Measurements from ENCODE around the gene NVL. TPM values are rescaled to one million over a fixed set of nuclear protein-coding genes. Genes with fewer than 3 reads are reported as not detected.

Gene NVL
- total RNA-seq, 1 experiment from 2014 or later: 41.5 TPM

DNA sequence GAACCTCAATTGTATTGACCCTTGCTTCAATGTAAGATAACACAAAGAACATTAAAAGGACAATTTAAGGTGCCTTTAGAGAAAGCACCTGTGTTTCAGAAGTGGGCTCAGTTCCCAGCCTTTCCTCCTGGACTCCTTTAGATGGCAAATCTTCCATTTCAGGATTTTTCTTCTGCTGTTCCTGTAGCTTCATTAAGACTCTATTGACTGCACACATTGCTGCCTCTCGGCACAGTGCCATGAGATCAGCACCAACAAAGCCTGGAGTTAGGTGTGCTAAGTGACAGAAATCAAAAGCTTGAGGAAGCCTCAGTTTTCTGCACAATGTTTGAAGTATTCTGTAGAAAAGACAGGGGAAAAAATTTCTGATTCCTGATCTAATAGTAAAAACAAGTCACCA lies 40.6 kb downstream of the NVL start:
- DNase-seq (ENCODE audit: extremely low read depth, low read depth): no peak

DNA sequence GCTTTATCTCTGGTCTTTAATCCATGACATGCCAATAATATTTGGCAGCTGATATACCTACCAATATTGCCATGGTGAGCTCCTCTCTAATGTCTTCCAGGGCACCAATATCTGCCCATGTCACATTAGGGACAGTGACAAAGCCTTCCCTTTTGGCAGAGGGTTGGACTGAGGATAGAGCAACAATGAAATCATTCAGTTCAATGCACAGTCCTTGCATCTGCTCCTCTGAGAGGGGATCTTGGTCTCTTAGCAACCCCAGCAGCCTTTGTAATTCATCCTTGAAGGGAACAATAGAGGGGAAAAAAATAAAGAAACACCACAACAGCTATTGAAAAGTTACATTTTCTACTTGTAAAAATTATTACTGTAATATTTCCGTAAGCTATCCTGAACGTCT lies 42.3 kb downstream of the NVL start:
- no peak for DNase-seq (ENCODE audit: extremely low read depth, low read depth)

DNA sequence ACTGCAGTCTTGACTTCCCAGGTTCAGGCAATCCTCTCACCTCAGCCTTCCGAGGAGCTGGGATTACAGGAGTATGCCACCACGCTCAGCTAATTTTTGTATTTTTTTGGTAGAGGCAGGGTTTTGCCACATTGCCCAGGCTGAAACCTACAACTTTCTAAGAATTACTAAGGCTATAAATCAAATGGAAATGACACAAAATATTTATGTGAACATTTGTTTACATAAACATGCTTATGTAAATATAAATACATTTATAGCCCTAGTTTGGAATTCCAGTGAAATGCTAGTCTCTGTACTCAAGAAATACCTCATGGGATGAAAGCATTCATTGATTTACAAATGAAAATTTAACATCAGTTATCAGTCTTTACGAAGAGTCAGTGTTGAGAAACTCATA lies 47.8 kb downstream of the NVL start:
- no peak for DNase-seq (ENCODE audit: extremely low read depth, low read depth)

DNA sequence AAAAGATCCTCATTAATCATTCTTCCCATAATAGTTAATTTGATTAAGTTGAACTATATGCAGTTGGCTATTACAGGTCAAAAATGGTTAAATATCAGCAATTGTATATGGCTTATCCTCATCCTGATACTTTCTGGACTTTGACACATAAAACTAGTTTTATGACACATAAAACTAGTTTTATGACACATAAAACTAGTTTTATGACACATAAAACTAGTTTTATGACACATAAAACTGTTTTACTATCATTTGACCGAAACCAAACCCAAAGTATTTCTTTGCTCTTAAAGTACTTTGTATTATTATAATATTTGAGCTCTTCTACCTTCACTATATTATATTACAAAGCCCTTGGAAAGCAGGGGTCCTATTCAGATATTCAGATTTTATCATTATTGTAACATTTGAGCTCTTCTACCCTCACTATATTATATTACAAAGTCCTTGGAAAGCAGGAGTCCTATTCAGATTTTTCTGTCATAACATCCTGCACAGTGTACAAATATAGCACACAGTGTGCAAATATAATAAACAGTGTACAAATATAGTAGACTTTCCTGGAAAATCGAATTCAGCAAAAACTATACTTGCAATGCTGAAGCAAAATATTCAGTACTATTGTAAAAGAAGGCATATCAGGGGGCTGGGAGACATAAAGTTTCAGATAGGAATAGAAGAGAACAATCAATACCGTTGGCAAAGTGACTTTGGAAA lies 53.0 kb downstream of the NVL start:
- no peak for DNase-seq (ENCODE audit: extremely low read depth, low read depth)

DNA sequence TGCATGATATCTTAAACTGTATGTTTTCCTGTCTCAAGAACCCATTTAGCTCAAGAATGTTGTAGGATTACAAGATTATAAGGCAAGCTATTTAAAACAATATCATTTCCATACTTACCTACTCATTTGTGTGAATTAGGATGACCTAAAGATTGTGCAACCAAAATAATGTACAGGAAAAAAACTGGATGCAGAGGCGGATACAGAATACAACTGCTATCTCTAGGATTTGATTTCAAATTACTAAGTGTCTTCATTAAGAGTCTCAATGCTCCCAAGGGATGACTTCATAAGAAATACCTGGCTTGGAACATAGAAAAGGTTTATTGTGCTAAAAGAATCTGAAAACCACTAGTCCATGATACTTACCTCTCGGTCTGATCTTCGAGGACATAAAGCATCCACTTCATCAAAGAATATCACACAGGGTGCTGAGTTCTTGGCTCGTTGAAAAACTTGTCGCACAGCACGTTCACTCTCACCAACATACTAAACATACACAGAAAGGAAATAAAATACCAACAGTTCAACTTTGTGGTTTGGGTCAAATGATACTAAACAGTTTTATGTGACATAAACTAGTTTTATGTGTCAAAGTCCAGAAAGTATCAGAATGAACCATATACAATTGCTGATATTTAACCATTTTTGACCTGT lies 54.9 kb downstream of the NVL start:
- no peak for DNase-seq (ENCODE audit: extremely low read depth, low read depth)

DNA sequence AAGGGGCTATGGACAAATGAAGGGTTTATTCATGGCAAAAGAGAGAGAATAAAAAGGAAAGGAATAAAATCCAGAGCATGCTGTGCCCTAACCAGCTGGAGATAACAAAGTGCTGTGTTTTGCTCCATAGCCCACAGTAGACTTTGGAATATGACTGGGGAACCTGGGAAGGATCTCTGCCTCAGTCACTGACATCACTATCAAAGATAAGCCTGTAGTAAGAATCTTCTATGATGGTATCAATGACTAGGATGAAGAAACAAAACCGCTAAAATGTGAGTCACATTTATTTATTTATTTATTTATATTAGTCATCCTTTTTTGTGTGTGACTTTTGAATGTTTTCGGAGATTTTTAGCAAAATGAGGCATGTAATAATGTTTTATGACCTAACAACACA lies 56.3 kb downstream of the NVL start:
- peak; percentile 33 for DNase-seq (ENCODE audit: extremely low read depth, low read depth)

DNA sequence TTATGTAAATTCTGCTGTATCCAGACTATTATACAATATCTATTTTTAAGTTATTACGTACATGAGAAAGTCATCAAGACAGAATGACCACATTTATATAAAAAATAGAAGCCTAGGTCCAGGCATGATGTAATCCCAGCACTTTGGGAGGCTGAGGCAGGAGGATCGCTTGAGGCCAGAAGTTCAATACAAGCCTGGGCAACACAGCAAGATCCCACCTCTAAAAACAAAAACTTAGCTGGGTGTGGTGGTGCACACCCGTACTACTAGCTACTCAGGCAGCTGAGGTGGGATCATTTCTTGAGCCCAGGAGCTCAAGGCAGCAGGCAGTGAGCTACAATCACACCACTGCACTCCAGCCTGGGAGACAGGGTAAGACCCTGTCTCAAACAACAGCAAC lies 58.9 kb downstream of the NVL start:
- DNase-seq (ENCODE audit: extremely low read depth, low read depth): no peak

DNA sequence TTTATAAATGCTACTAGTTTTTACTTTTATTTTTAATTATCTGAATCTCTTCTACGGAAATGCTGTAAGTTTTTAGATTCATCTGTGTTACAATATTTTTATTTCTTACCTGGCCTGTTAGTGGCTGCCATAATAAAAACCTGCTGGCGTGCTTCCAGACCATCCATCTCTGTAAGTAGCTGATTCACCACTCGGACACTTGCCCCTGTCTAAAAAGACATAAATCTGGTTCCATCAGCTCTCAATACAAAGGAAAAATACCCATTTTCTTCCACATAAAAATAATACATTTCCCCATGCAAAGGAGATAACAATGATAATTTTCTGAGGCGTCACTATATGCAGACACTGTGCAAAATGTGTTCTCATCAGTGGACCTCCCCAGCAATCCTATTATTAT lies 62.0 kb downstream of the NVL start:
- DNase-seq (ENCODE audit: extremely low read depth, low read depth): no peak

DNA sequence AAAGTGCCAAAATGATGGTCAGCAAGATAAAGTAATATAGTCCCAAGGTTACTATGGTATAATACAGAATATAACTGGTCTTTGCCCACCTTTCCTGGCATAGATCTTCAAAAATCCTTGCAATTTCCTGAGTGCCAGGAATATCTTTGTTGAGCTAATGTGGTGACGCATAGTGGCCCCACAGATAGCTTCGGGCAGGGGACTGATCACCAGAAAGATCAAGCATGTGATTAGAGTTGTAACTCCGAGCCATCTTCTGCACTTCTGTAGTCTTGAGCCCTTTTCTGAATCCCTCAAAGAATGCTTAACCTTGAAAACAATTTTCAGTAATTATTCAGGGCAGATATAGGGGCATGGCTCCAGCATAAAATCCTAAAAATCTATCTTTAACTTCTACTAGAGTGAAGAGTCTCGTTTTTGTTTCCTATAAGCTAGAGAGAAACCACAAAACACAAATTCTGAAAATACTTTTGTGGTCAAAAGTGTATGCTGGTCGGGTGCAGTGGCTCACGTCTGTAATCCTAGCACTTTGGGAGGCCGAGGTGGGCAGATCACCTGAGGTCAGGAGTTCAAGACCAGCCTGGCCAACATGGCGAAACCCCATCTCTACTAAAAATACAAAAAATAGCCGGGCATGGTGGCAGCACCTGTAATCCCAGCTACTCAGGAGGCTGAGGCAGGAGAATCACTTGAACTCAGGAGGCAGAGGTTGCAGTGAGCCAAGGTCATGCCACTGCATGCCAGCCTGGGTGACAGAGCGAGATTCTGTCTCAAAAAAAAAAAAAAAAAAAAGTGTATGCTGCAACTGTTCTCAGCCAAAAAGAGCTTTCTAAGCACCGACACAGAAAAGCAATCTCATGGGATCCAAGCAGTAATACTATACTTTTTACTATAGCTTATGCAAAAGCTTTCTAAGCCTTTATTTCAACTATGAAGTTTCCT lies 62.8 kb downstream of the NVL start:
- no peak for DNase-seq (ENCODE audit: extremely low read depth, low read depth)

DNA sequence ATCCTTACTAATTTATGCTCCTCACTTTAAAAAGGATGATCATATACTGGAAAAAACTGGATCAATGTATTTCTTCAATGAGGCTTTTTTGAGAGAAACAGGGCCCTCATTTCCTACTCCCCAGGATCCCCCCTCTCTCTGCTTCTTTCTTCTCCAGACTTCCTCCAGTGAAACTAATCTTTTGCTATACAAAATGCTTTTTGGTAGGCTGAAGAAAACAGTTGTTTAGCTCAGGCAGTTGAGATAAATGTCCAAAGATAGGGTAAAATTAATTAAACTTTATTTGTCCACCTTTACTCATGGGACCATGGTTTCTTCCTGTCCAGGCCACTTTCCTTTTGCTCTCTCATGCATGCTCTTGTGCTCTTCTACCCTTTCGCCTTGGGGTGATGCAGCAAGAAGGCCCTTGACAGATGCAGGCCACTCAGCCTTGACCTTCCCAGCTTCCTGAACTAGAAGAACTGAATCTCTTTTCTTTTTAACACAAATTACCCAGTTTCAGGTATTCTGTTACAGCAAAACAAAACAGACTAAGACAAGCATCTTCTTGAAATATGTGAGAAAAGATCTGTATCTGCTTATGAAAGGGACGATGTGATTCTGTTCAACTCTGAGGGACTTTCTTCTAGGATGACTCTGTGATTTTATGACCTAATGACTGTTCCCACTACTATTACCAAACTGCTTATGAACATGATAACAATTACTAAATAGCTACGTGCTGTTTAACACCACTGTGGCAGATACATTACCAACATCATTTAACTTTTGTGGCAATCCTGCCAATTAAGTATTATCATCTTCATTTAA lies 63.7 kb downstream of the NVL start:
- DNase-seq (ENCODE audit: extremely low read depth, low read depth): no peak

DNA sequence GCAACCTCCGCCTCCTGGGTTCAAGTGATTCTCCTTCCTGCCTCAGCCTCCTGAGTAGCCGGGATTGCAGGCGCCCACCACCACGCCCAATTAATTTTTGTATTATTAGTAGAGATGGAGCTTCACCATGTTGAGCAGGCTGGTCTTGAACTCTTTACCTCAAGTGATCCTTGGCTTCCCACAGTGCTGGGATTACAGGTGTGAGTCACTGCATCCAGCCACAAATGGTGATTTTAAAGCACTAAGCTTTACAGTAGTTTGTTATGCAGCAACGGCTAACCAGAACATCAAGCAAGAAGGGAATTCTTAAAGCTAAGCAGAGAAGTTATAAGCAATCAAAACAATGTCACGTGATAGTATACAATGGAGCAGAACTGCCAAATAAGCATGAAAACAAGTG lies 65.7 kb downstream of the NVL start:
- no peak for DNase-seq (ENCODE audit: extremely low read depth, low read depth)

DNA sequence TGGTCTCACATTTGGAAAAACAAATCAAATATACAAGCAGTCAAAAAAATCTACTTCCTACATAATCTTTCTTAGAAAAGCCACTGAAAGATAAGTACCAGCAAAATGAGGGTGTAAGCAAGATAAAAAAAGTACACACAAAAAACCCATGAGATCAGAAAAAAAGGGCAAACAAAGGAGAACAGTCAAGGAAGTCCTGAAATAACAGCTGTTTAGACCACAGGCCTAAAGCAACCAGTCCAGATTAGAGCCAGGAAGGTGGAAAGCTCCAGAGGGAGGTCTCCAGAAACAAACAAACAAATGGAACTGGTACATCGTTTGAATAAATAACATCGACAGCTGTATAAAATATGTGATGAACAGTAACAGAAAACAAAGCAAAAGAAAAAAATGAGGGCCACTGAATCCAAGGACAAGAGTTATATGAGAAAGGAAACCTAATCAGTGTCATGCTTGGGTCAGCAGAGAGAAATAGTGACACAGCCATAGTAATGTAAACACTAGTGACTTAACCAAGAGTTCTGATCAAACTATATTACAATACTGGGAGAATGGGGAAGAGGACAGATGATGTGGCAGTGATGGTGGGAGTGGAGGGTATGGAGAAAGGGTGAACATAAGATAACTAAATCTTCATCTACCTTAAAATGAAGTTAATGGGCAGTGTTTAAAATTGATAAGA lies 67.5 kb downstream of the NVL start:
- no peak for DNase-seq (ENCODE audit: extremely low read depth, low read depth)

DNA sequence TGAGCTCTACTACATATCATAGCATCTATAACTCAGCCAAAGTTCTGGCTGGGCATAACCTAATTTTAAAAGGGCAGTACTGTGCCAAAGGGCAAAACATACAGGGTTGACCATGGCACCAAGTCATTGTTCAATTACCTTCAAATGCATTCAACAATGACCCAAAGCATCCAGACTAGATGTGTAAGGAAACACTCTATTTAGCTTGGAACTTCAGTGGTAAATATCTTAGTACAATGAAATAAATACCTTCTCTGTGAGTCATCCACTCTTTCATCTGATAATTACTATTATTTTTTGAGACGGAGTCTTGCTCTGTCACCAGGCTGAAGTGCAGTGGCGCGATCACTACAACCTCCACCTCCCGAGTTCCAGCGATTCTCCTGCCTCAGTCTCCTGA lies 70.0 kb downstream of the NVL start:
- DNase-seq (ENCODE audit: extremely low read depth, low read depth): no peak

DNA sequence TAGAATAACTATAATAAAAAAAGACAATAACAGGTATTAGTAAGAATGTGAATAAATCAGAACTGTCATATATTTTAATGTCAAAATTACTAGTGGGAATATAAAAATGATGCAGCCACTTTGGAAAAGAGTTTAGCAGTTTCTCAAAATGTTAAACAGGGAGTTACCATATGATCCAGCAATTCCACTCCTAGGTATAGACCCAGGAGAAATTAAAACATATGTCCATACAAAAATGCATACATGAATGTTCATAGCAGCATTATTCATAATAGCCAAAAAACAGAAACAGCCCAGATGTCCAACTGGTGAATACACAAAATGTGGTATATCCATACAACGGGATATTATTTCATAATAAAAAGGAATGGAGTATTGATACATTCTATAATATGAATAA lies 71.6 kb downstream of the NVL start:
- no peak for DNase-seq (ENCODE audit: extremely low read depth, low read depth)

DNA sequence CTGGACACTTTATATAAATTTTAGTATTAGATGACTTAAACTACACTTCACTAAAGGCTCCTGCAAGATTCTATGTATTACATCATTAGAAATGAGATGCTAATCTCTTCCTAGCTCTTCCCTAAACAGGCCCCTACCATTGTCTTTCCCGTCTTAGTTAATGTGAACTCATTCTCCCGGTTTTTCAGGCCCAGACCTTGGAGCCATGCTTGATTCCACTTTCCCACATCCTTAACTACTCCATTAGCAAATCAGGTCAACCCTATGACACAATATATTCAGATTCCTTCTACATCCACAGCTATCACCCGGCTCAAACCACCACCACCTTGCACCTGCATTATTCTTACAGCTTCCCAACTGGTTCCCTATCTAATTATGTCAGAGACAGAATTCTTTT lies 73.3 kb downstream of the NVL start:
- DNase-seq (ENCODE audit: extremely low read depth, low read depth): no peak

DNA sequence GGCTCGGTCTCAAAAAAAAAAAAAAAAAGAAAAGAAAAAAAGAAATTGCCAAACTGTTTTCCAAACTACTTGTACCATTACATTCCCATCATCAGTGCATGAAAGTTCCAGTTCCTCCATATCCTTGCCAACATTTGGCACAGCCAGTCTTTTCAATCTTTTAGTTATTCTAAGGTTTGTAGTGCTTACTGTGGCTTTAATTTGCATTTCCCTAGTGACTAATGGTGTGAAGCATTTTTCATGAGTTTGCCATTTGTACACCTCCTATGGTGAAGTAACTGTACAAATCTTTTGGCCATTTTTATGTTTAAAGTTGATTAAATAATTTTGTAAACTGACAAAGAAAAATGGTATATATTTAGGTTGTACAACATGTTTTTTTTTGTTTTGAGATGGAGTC lies 76.3 kb downstream of the NVL start:
- no peak for DNase-seq (ENCODE audit: extremely low read depth, low read depth)

DNA sequence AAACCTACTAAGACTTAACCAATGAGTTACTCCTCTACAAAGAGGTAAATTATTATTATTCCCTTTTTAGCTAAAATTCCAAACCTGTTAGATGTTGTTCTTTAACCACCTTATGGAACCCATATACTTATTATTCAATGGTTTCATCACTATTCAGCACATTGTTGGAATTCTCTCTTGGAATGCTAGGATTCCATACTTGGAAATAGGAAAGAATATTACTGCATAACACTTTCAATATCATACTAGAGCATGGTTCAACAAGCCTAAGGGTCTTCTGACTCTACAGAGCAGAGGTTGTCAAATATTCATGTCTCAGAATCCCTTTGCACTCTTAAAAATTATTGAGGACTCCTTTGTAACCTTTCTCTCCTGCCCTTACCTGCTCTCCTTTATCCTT lies 77.5 kb downstream of the NVL start:
- DNase-seq (ENCODE audit: extremely low read depth, low read depth): no peak

DNA sequence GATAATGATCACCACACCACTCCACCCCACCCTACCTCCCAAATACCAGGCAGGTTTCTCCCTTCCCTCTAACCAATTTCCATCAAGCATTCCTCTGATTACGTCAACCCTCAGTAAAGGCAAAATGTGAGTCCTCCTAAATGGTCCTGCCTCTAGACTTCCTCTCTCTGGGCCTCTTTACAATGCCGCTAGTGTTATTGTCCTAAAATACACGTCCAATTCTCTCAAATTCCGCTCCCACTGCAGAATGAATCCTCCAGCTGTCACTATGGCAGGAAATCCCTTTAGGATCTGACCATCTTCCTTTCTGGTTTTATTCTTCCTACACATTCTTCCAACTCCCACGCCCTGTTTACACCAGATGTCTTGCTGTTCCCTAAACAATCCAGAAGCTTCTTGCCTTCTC lies 78.2 kb downstream of the NVL start:
- DNase-seq (ENCODE audit: extremely low read depth, low read depth): no peak

DNA sequence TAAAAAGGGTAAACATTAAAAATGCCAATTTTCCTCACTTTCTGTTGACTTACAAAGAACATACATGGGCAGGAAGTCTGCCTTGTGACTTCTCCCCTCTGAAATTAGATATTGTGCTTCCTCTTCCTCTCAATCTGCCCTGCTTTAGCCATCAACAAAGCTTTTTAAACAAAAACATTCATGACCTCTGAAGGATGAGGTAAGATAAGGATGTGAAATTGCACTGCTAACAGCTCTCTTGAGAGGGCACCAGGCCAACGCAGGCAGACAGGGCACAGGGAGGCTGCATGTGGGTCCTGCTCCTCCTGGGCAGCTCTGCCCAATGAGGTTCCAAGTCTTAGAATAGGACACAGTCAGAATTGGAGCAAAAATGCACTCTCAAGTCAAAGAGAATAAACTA lies 84.8 kb downstream of the NVL start:
- DNase-seq (ENCODE audit: extremely low read depth, low read depth): no peak

DNA sequence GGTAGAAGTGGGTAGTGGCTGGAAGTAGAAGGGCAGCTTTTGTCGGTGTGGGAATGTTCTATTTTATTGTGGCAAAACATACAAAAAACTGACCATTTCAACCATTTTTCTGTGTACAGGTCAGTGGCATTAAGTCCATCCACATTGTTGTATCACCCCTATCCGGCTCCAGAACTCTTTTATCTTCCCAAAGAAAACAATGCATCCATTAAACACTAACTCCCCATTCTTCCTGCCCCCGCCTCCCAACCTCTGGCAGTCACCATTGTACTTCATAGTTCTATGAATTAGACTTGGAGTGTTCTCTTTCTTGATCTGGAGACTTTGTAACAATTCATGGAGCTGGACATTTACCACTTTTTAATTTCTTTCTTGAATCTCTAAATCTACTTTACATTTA lies 91.2 kb downstream of the NVL start:
- no peak for DNase-seq (ENCODE audit: extremely low read depth, low read depth)

Data from NCI-H460 (cell line).